Measurements from ENCODE around the gene MAPKAPK5.
"Not testable (repeated sequence)": the region's sequence is repeated elsewhere in the genome, so short reads cannot be mapped to it uniquely, and the experiment has no call there.

Gene MAPKAPK5

DNA sequence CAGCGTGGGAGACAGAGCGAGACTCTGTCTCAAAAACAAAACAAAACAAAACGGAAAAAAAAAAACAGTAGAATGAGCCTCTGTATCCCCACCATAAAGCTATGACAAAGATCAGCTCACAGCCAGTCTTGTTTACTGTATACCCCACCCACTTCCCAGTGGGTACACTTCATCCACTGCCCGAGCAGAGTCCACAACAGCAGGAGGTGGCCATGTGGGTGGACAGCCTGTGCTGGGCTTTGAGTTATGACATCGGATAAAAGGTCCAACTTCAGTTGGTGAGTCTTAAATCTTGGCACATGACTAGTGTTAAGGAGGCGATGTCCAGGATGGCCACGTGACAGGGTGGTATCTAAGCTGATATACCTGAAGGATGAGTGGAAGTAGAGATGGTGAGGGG, 34.8 kb upstream of the MAPKAPK5 start:
- Histone ChIP-seq H3K4me1 (ENCODE audit: insufficient read depth, insufficient read length) (no peaks in the 10 kb centered on the region), H3K9ac (ENCODE audit: insufficient read length, low read depth) (no peak overlapping the region), H3K4me3 (ENCODE audit: insufficient read length, low read depth) (no peak overlapping the region), H3K27me3 (ENCODE audit: insufficient read depth, insufficient read length) (no peaks in the 10 kb centered on the region), H3K36me3 (ENCODE audit: insufficient read depth, insufficient read length, low read length) (peaks cover 61% of the 10 kb centered on the region), H3K9me3 (ENCODE audit: insufficient read depth, low read length) (no peaks in the 10 kb centered on the region)
- no peak for TF ChIP-seq SUZ12 (IDR thresholded peaks at IDR 0.05; ENCODE audit: extremely low read depth, insufficient read depth, insufficient read length)
- DNase-seq (ENCODE audit: low read depth, low spot score): no peak

DNA sequence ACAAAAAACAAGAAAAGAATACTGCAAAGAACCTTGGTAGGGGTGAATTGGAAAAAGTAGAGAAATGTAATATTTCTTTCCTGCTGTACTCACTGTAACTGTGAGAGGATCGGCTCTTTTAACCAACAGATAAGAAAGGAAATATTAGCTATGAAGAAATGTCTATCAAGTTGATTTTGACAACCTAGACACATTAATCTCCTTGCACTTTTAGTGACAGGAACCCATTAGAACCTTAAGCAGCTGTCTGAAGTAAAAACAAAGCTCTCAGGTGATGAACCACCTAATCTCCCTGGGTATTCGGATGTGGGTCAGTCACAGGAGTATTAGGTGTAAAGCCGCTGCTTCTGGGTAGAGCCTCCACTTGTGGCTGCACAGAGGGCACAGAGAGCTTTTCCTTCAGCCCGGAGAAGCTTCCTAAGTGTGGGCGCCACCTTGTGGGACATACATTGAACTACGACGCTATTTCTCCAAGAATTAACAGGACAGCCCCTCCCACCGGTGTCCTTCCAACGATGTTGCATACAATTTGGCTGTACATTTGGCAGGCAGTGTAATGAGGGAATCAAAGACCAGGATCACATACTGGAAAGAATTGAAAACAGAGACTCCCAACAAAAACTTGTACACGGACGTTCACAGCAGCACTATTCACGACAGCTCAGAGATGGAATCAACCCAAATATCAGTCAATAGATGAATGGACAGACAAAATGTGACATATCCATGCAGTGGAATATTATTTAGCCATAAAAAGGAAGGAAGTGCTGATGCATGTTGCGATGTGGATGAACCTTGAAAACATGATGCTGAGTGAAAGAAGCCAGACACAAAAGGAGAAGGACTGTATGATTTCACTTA, 28.9 kb upstream of the MAPKAPK5 start:
- peak; percentile 86 for DNase-seq (ENCODE audit: low read depth, low spot score)
- TF ChIP-seq YY1 (IDR thresholded peaks at IDR 0.05; ENCODE audit: insufficient read depth, insufficient read length): no peak
- TF ChIP-seq ZNF274 (IDR thresholded peaks at IDR 0.05; ENCODE audit: low read depth, low read length): no peak
- TF ChIP-seq SUZ12 (IDR thresholded peaks at IDR 0.05; ENCODE audit: extremely low read depth, insufficient read depth, insufficient read length): no peak
- H3K36me3 ChIP-seq (ENCODE audit: insufficient read depth, insufficient read length, low read length): peaks cover 28% of the 10 kb centered on the region
- H3K4me3 ChIP-seq (ENCODE audit: insufficient read length, low read depth): no peak overlapping the region
- no peak overlapping the region for H3K9ac ChIP-seq (ENCODE audit: insufficient read length, low read depth)
- no peaks in the 10 kb centered on the region for H3K4me1 ChIP-seq (ENCODE audit: insufficient read depth, insufficient read length)
- H3K27me3 ChIP-seq (ENCODE audit: insufficient read depth, insufficient read length): no peaks in the 10 kb centered on the region
- no peaks in the 10 kb centered on the region for H3K9me3 ChIP-seq (ENCODE audit: insufficient read depth, low read length)

DNA sequence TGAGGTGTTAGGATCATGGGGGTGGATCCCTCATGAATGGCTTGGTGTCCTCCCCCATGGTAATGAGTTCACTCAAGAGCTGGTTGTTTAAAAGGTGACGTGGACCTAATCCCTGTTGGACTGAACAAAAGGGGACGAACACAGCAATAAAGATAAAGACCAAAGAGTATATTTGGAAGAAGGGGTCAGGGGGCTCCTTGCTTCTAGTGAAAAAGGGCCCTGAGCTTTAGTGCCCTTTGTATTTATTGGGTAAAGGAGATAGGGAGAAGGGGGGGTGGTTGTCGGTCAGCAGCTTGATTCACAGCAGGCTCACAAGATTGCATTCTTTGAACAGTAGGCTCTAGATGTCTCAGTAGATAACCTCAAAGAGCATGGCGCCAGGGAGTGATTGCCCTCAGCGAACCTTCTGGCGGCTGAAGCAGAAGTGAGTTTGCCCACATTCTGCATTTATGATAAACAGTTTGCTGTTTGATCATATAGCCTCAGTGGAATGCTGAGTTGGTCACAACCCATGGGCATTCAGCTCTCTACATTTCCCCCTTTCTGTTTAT, 25.9 kb upstream of the MAPKAPK5 start:
- Histone ChIP-seq H3K9me3 (ENCODE audit: insufficient read depth, low read length) (no peaks in the 10 kb centered on the region), H3K4me3 (ENCODE audit: insufficient read length, low read depth) (no peak overlapping the region), H3K9ac (ENCODE audit: insufficient read length, low read depth) (no peak overlapping the region), H3K36me3 (ENCODE audit: insufficient read depth, insufficient read length, low read length) (peaks cover 6% of the 10 kb centered on the region), H3K27me3 (ENCODE audit: insufficient read depth, insufficient read length) (no peaks in the 10 kb centered on the region), H3K4me1 (ENCODE audit: insufficient read depth, insufficient read length) (no peaks in the 10 kb centered on the region)
- no peak for DNase-seq (ENCODE audit: low read depth, low spot score)
- TF ChIP-seq YY1 (IDR thresholded peaks at IDR 0.05; ENCODE audit: insufficient read depth, insufficient read length) (no peak), SUZ12 (IDR thresholded peaks at IDR 0.05; ENCODE audit: extremely low read depth, insufficient read depth, insufficient read length) (no peak), ZNF274 (IDR thresholded peaks at IDR 0.05; ENCODE audit: low read depth, low read length) (no peak)

DNA sequence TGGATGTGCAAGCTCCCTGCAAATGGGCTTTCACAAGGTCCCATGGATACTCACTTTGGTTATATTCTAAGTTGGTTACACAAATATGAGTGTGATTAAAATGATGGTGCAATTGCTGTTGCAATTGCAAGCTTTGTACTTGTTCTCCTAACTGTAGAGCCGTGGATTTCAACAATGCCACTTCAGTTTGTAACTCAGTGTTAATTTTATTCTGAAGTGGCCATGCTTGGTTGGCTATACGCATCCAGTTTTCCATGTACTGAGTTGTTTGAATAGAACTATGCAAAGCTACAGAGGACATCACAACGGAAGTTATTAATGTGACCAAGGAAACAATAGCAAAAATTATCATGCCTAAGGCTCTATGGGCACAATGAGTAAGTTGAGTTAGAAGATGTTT, 25.1 kb upstream of the MAPKAPK5 start:
- not testable (repeated sequence) for H3K9ac ChIP-seq (ENCODE audit: insufficient read length, low read depth); H3K4me1 ChIP-seq (ENCODE audit: insufficient read depth, insufficient read length); H3K9me3 ChIP-seq (ENCODE audit: insufficient read depth, low read length); H3K36me3 ChIP-seq (ENCODE audit: insufficient read depth, insufficient read length, low read length); H3K4me3 ChIP-seq (ENCODE audit: insufficient read length, low read depth); DNase-seq (ENCODE audit: low read depth, low spot score); H3K27me3 ChIP-seq (ENCODE audit: insufficient read depth, insufficient read length)

DNA sequence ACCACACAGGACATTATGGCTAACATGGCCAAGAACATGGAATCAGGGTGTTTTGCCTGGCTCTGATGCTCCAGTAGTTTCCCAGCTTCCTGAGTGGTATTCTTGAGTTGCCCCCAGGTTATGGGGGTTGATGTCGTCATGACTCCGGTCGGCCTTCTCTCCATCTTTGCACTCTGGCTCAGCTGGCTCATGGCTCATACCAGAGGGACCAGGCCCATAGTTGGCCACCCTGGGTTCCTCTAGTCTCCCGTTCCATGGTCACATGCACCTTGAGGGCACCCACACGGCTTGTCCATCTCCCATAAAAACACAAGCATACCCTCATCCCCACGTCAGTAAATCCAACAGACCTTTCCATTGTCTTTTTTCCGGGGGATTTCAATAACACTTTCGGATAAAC, 23.7 kb upstream of the MAPKAPK5 start:
- Histone ChIP-seq H3K9me3 (ENCODE audit: insufficient read depth, low read length) (0 out of 2 replicates have a peak, but pooled peaks cover 9% of the 10 kb centered on the region), H3K36me3 (ENCODE audit: insufficient read depth, insufficient read length, low read length) (no peaks in the 10 kb centered on the region), H3K9ac (ENCODE audit: insufficient read length, low read depth) (no peak overlapping the region), H3K4me3 (ENCODE audit: insufficient read length, low read depth) (no peak overlapping the region), H3K27me3 (ENCODE audit: insufficient read depth, insufficient read length) (no peaks in the 10 kb centered on the region), H3K4me1 (ENCODE audit: insufficient read depth, insufficient read length) (no peaks in the 10 kb centered on the region)
- TF ChIP-seq ZNF274 (IDR thresholded peaks at IDR 0.05; ENCODE audit: low read depth, low read length): no peak
- TF ChIP-seq YY1 (IDR thresholded peaks at IDR 0.05; ENCODE audit: insufficient read depth, insufficient read length): no peak
- no peak for TF ChIP-seq SUZ12 (IDR thresholded peaks at IDR 0.05; ENCODE audit: extremely low read depth, insufficient read depth, insufficient read length)
- no peak for DNase-seq (ENCODE audit: low read depth, low spot score)

DNA sequence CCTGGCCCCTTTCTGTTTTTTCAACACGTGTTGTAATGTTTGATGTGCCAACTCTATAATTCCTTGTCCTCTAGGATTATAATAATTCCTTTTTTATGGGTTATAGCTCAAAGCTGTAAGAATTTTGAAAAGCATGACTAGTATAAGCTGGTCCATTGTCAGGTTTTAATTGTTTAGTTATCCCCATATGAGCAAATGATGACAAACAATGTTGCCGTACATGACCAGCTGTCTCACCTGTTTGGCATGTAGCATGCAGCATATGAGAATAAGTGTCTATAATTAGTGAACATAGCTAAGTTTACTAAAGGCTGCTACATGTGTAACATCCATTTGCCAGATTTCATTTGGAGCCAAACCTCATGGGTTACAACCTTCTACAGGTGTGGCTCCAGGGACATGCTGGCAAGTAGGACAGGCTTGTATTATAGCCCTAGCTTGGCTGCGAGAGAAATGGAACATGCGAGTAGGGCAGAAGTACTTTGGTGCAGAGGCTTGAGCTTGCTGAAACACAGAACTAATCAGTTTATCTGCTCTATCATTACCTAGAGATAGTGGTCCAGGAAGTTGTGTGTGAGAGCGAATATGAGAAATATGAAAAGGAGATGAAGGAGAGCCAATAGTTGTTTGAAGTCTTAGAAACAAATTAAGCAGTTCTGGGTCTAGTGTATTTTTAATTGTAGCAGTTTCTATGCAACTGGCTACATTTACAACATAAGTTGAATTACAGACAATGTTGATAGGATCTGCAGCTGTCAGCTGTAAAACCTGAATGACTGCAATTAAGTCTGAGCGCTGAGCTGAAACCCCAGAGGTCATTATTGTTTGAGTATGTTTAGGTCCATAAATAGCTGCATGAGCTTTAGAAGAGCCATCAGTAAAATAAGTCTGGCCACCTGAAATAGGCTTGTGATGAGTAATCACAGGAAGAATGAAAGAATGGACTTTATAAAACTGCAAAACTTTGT, 22.6 kb upstream of the MAPKAPK5 start:
- no peak for DNase-seq (ENCODE audit: low read depth, low spot score)
- Histone ChIP-seq H3K9me3 (ENCODE audit: insufficient read depth, low read length) (0 out of 2 replicates have a peak, but pooled peaks cover 9% of the 10 kb centered on the region), H3K4me1 (ENCODE audit: insufficient read depth, insufficient read length) (no peaks in the 10 kb centered on the region), H3K9ac (ENCODE audit: insufficient read length, low read depth) (no peak overlapping the region), H3K27me3 (ENCODE audit: insufficient read depth, insufficient read length) (no peaks in the 10 kb centered on the region), H3K36me3 (ENCODE audit: insufficient read depth, insufficient read length, low read length) (no peaks in the 10 kb centered on the region), H3K4me3 (ENCODE audit: insufficient read length, low read depth) (no peak overlapping the region)
- TF ChIP-seq YY1 (IDR thresholded peaks at IDR 0.05; ENCODE audit: insufficient read depth, insufficient read length) (no peak), ZNF274 (IDR thresholded peaks at IDR 0.05; ENCODE audit: low read depth, low read length) (no peak), SUZ12 (IDR thresholded peaks at IDR 0.05; ENCODE audit: extremely low read depth, insufficient read depth, insufficient read length) (no peak)

DNA sequence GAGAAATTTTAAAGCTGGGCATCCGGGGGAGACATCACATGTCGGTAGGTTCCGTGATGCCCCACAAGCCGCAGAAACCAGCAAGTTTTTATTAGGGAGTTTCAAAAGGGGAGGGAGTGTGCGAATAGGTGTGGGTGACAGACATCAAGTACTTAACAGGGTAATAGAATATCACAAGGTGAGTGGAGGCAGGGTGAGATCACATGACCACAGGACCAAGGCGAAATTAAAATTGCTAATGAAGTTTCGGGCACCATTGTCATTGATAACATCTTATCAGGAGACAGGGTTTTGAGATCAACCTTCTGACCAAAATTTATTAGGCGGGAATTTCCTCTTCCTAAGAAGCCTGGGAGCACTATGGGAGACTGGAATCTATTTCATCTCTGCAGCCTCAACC, 21.2 kb upstream of the MAPKAPK5 start:
- not testable (repeated sequence) for H3K9me3 ChIP-seq (ENCODE audit: insufficient read depth, low read length); H3K27me3 ChIP-seq (ENCODE audit: insufficient read depth, insufficient read length); H3K4me3 ChIP-seq (ENCODE audit: insufficient read length, low read depth); H3K36me3 ChIP-seq (ENCODE audit: insufficient read depth, insufficient read length, low read length); H3K9ac ChIP-seq (ENCODE audit: insufficient read length, low read depth); H3K4me1 ChIP-seq (ENCODE audit: insufficient read depth, insufficient read length); DNase-seq (ENCODE audit: low read depth, low spot score)
